ENCODE measurements around the gene TEAD1. TPM values are rescaled to one million over a fixed set of nuclear protein-coding genes. Genes with fewer than 3 reads are reported as not detected.

TEAD1 gene
- total RNA-seq, 2 experiments from 2014 or later = 0.11 TPM; not detected in 1

- DNase-seq (no peak), ATAC-seq (ENCODE audit: poor library complexity) (no peak)
- peaks cover 32 to 57% of the 10 kb centered on the region in 2 experiments for H3K27me3 ChIP-seq (ENCODE audit: control insufficient read depth in 1 of 2, insufficient read depth in 2 of 2, low read length in 2 of 2)
- Mint-ChIP-seq H3K4me1 (ENCODE audit: low read depth) (peaks cover 12% of the 10 kb centered on the region), H3K9me3 (no peaks in the 10 kb centered on the region), H3K27ac (no peak overlapping the region), H3K27me3 (peaks cover 92% of the 10 kb centered on the region), H3K36me3 (ENCODE audit: low read depth) (no peaks in the 10 kb centered on the region), H3K4me3 (no peak overlapping the region)
- POLR2A ChIA-PET = no interaction called here
- TF ChIP-seq CTCF (IDR thresholded peaks at IDR 0.05) = no peak
- peaks cover 0 to 8% of the 10 kb centered on the region in 2 experiments for H3K9me3 ChIP-seq (ENCODE audit: control insufficient read depth in 1 of 2, insufficient read depth in 1 of 2, low read length in 2 of 2)
- no peaks in the 10 kb centered on the region for H3K36me3 ChIP-seq (ENCODE audit: insufficient read depth, low read length)
- no peak overlapping the region for H3K4me3 ChIP-seq (ENCODE audit: low read length)
- H3K27ac ChIP-seq (ENCODE audit: low read depth in 1 of 2, low read length in 2 of 2) = no peak overlapping the region
- intact Hi-C loops (cut with DNase I, micrococcal nuclease) = no loop called here
- no peaks in the 10 kb centered on the region for H3K4me1 ChIP-seq (ENCODE audit: insufficient read depth, low read length)
- CTCF ChIA-PET = no interaction called here
Observed at GRCh38 chr11:12826441-12826840, 152.2 kb downstream of the TEAD1 start.

- H3K4me1 ChIP-seq (ENCODE audit: insufficient read depth, low read length) = no peaks in the 10 kb centered on the region
- POLR2A ChIA-PET = no interaction called here
- H3K36me3 Mint-ChIP-seq (ENCODE audit: low read depth) = no peaks in the 10 kb centered on the region
- H3K4me3 ChIP-seq (ENCODE audit: low read length) = no peak overlapping the region
- H3K9me3 ChIP-seq (ENCODE audit: control insufficient read depth in 1 of 2, insufficient read depth in 1 of 2, low read length in 2 of 2) = peaks cover 0 to 8% of the 10 kb centered on the region in 2 experiments
- no peak for TF ChIP-seq CTCF (IDR thresholded peaks at IDR 0.05)
- H3K27ac ChIP-seq (ENCODE audit: low read depth in 1 of 2, low read length in 2 of 2) = no peak overlapping the region
- H3K4me3 Mint-ChIP-seq = no peak overlapping the region
- intact Hi-C loops (cut with DNase I, micrococcal nuclease) = no loop called here
- H3K4me1 Mint-ChIP-seq (ENCODE audit: low read depth) = peaks cover 12% of the 10 kb centered on the region
- DNase-seq = no peak
- peaks cover 91% of the 10 kb centered on the region for H3K27me3 Mint-ChIP-seq
- no peaks in the 10 kb centered on the region for H3K36me3 ChIP-seq (ENCODE audit: insufficient read depth, low read length)
- H3K9me3 Mint-ChIP-seq = no peaks in the 10 kb centered on the region
- peaks cover 32 to 63% of the 10 kb centered on the region in 2 experiments for H3K27me3 ChIP-seq (ENCODE audit: control insufficient read depth in 1 of 2, insufficient read depth in 2 of 2, low read length in 2 of 2)
- no peak overlapping the region for H3K27ac Mint-ChIP-seq
- ATAC-seq (ENCODE audit: poor library complexity) = no peak
- CTCF ChIA-PET = no interaction called here
Observed at GRCh38 chr11:12827369-12827768, 153.1 kb downstream of the TEAD1 start.

GRCh38 chr11:12827929-12828812, 153.9 kb downstream of the TEAD1 start:
- H3K27me3 ChIP-seq (ENCODE audit: control insufficient read depth in 1 of 2, insufficient read depth in 2 of 2, low read length in 2 of 2) = peaks cover 32 to 58% of the 10 kb centered on the region in 2 experiments
- TF ChIP-seq CTCF (IDR thresholded peaks at IDR 0.05) = no peak
- ATAC-seq (ENCODE audit: poor library complexity) (no peak), DNase-seq (no peak)
- H3K9me3 ChIP-seq (ENCODE audit: control insufficient read depth in 1 of 2, insufficient read depth in 1 of 2, low read length in 2 of 2) = peaks cover 0 to 8% of the 10 kb centered on the region in 2 experiments
- H3K27ac ChIP-seq (ENCODE audit: low read depth in 1 of 2, low read length in 2 of 2) = no peak overlapping the region
- intact Hi-C loops (cut with DNase I, micrococcal nuclease) = no loop called here
- H3K36me3 ChIP-seq (ENCODE audit: insufficient read depth, low read length) = no peaks in the 10 kb centered on the region
- Mint-ChIP-seq H3K4me1 (ENCODE audit: low read depth) (peaks cover 12% of the 10 kb centered on the region), H3K9me3 (no peaks in the 10 kb centered on the region), H3K27me3 (peaks cover 91% of the 10 kb centered on the region), H3K36me3 (ENCODE audit: low read depth) (no peaks in the 10 kb centered on the region), H3K4me3 (no peak overlapping the region), H3K27ac (no peak overlapping the region)
- H3K4me3 ChIP-seq (ENCODE audit: low read length) = no peak overlapping the region
- POLR2A ChIA-PET = interaction anchor here (0.6 to 0.7 kb wide), 2 partner anchors 22 to 1400 kb away, joined by 4 to 5 read pairs; no protein-coding TSS in a partner anchor
- CTCF ChIA-PET = no interaction called here
- H3K4me1 ChIP-seq (ENCODE audit: insufficient read depth, low read length) = no peaks in the 10 kb centered on the region
